ENCODE measurements around the gene GOLM1. TPM values are rescaled to one million over a fixed set of nuclear protein-coding genes. Genes with fewer than 3 reads are reported as not detected.
A peak's percentile ranks its signal among the peaks of the same experiment; 100 is the strongest.

GOLM1 gene
- total and polyA plus RNA-seq, 8 donors = 20.2 to 76.7 (median 34.0) TPM

DNA sequence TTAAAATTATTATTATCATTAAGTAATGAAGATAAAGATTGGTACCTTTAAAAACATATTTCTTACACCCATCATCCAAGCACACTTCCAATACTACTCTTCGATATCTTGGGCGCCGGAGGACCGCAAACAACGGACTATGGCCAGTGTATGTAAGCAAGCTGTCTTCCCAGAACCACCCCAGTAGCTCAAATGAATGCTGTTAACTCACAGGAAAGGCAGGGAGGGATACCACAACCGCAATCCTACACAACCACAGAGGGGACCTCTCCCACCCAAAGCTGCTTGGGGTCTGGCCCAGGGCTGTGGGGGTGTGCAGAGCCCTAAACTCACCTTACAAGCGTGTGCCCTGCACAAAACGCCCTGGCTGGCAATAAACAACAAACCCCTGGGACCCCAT, 20.6 kb downstream of the GOLM1 start:
- peaks cover 4 to 8% (median 4%) of the 10 kb centered on the region in 3 donors for H3K4me1 ChIP-seq

DNA sequence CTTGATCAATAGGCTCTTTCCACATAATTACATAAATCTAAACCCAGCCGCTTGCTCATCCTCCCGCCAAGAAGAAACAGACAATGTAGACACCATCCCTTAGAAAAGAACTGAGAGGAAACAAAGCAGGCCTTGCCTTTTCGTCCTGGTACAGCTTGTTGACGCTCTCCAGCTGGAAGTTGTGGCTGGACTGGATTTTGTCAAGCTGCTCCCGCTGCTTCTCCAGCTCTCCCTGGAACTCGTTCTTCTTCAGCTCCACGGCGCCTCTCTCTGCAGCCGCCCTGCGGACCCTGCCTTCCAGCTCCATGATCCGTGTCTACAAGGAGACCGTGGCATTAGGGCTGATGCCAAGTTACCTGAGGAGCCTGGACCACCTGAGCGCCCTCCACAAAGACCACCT, 22.1 kb downstream of the GOLM1 start:
- peak in 1 of 4 donors; percentile 25 for ATAC-seq
- intact Hi-C loops (cut with DNase I) = no loop called here
- WGBS, 2 donors = 92 to 96% methylated on average over 13 of the region's 13 CpGs
- no peak overlapping the region for H3K4me3 ChIP-seq
- no peak for DNase-seq
- TF ChIP-seq, protein P1, sequence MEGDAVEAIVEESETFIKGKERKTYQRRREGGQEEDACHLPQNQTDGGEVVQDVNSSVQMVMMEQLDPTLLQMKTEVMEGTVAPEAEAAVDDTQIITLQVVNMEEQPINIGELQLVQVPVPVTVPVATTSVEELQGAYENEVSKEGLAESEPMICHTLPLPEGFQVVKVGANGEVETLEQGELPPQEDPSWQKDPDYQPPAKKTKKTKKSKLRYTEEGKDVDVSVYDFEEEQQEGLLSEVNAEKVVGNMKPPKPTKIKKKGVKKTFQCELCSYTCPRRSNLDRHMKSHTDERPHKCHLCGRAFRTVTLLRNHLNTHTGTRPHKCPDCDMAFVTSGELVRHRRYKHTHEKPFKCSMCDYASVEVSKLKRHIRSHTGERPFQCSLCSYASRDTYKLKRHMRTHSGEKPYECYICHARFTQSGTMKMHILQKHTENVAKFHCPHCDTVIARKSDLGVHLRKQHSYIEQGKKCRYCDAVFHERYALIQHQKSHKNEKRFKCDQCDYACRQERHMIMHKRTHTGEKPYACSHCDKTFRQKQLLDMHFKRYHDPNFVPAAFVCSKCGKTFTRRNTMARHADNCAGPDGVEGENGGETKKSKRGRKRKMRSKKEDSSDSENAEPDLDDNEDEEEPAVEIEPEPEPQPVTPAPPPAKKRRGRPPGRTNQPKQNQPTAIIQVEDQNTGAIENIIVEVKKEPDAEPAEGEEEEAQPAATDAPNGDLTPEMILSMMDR (IDR thresholded peaks at IDR 0.05) = no peak
- FAIRE-seq = no peak
- no peaks in the 10 kb centered on the region for H3K27me3 ChIP-seq
- no peaks in the 10 kb centered on the region for H3K9me3 ChIP-seq
- peaks cover 4 to 8% (median 4%) of the 10 kb centered on the region in 3 donors for H3K4me1 ChIP-seq
- no peaks in the 10 kb centered on the region for H3K36me3 ChIP-seq
- H3K27ac ChIP-seq = no peak overlapping the region

More for the DNA sequence above, 20.6 kb downstream of the GOLM1 start:
- ATAC-seq (no peak), FAIRE-seq (no peak), DNase-seq (no peak)
- Histone ChIP-seq H3K27me3 (no peaks in the 10 kb centered on the region), H3K27ac (peak overlapping the region in 1 of 4 donors; percentile 46), H3K4me3 (no peak overlapping the region), H3K9me3 (no peaks in the 10 kb centered on the region), H3K36me3 (no peaks in the 10 kb centered on the region)
- intact Hi-C loops (cut with DNase I) = no loop called here
- WGBS, 2 donors = 92 to 96% methylated on average over 8 of the region's 8 CpGs
- TF ChIP-seq, protein P1 (IDR thresholded peaks at IDR 0.05) = no peak

DNA sequence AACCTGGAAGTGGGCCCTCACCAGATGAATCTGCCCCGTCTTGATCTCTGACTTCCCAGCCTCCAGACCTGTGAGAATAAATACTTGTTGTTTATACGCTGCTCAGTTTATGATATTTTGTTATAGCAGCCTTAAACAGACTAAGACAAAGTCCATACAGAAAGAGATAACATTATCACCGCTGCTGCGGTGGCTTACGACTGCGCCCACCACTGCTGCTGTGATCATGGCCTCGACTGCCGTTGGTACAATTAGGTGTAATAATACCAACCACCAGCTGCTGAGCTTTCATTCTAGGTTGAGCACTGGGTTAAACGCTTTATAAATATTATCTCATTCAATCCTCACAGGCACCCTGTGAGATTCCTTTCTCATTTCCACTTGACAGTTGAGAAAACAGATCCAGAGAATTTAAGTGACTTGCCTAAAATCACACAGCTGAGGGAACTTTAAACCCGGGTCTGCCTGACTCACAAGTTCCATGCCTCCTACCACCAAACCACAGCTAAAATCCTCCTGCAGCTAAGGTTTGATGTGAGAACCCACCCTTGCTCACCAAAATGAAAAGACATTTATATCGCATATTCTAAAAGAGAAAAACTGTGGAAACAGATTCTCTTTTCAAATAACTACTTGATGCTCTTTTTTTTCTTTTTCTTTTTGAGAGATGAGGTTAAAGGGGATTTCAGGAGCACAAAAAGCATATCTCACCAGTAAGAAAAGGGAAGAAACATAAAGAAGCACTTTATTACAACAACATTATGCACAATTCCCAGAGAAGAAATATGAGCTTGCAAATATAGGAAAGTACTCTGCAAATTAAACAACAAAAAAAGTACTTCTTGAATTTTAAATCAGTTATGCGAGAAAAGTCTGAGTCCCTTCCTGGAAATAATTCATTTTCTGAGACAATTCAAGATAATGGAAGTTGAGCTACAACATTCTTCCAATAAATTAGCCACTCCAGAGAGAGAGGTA, 23.9 kb downstream of the GOLM1 start:
- TF ChIP-seq, protein P1 (IDR thresholded peaks at IDR 0.05) = no peak
- no peaks in the 10 kb centered on the region for H3K36me3 ChIP-seq
- no peaks in the 10 kb centered on the region for H3K27me3 ChIP-seq
- H3K27ac ChIP-seq = no peak overlapping the region
- ATAC-seq = no peak
- DNase-seq = no peak
- no peak overlapping the region for H3K4me3 ChIP-seq
- peaks cover 2 to 4% (median 2%) of the 10 kb centered on the region in 3 donors for H3K4me1 ChIP-seq
- H3K9me3 ChIP-seq = no peaks in the 10 kb centered on the region
- intact Hi-C loops (cut with DNase I) = no loop called here
- FAIRE-seq = no peak
- 94 to 95% methylated on average over 12 of the region's 12 CpGs for WGBS, 2 donors

DNA sequence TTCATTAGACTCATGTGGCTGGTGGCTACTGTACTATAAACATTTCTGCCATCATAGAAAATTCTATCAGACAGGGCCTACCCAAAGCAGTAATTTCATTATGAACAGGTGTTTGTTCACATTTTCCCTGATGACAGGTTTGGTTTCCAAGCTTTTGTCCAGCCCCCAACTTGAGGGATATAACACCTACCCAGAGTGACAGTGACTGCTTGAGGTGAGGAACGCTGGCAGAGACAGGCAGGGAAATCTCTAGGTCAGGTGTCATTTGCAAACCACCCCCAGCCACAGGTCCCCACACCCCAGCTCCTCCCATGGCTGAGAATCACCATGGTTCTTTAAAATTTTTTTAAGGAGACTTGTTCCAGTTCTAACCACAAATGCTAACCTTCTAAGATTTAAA, 25.5 kb downstream of the GOLM1 start:
- FAIRE-seq = no peak
- Histone ChIP-seq H3K27me3 (no peaks in the 10 kb centered on the region), H3K9me3 (no peaks in the 10 kb centered on the region), H3K27ac (no peak overlapping the region), H3K4me1 (no peaks in the 10 kb centered on the region), H3K4me3 (no peak overlapping the region), H3K36me3 (no peaks in the 10 kb centered on the region)
- no peak for DNase-seq
- ATAC-seq = no peak
- TF ChIP-seq, protein P1 (IDR thresholded peaks at IDR 0.05) = no peak
- 80 to 86% methylated on average over 1 of the region's 1 CpG for WGBS, 2 donors
- intact Hi-C loops (cut with DNase I) = no loop called here

DNA sequence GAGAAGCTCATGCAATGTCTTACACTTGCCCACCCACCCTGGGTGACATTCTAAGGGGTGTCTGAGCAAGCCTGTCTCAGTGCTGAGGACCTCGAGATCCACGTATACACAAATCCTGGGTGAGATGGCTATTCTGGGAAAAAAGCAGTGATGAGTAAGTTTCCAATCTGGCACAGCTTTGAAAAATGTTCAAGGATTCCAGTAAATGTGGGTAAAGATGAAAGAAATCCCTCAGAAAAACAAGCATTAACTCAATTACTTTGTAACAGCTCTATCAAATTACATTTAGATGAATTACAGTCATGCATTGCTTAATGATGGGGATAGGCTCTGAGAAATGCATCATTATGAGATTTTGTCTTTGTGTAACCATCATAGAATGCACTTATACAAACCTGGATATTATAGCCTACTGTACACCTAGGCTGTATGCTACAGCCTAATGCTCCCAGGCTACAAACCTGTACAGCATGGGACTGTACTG, 26.9 kb downstream of the GOLM1 start:
- Histone ChIP-seq H3K4me3 (no peak overlapping the region), H3K9me3 (no peaks in the 10 kb centered on the region), H3K36me3 (no peaks in the 10 kb centered on the region), H3K27me3 (no peaks in the 10 kb centered on the region), H3K27ac (no peak overlapping the region), H3K4me1 (no peaks in the 10 kb centered on the region)
- intact Hi-C loops (cut with DNase I) = no loop called here
- 90% methylated on average over 2 of the region's 2 CpGs for WGBS, 2 donors
- no peak for ATAC-seq
- FAIRE-seq = no peak
- no peak for DNase-seq
- TF ChIP-seq, protein P1 (IDR thresholded peaks at IDR 0.05) = no peak
